HUES48 (cell line): Measurements from ENCODE around the gene ANKMY2.
"Not testable (repeated sequence)": the region's sequence is repeated elsewhere in the genome, so short reads cannot be mapped to it uniquely, and the experiment has no call there.

Source experiments
- H3K27ac ChIP-seq: one replicate; pipeline ENCODE4 v1.7.0; 2013; ENCODE audit warnings: low read depth, low read length, inconsistent platforms
- H3K27me3 ChIP-seq: 2 replicates; pipeline ENCODE4 v1.6.1; 2013; ENCODE audit warnings: mild to moderate bottlenecking, low read length; ENCODE audit not compliant: control insufficient read depth, insufficient read depth
- H3K36me3 ChIP-seq: 2 replicates; pipeline ENCODE4 v1.6.1; 2013; ENCODE audit warnings: low read length; ENCODE audit not compliant: control insufficient read depth, insufficient read depth
- H3K4me1 ChIP-seq: 2 replicates; pipeline ENCODE4 v1.6.1; 2013; ENCODE audit warnings: mild to moderate bottlenecking, low read length; ENCODE audit not compliant: control insufficient read depth, insufficient read depth
- H3K4me3 ChIP-seq: 2 replicates; pipeline ENCODE4 v1.5.1; 2013; ENCODE audit warnings: mild to moderate bottlenecking, low read depth, low read length
- H3K9ac ChIP-seq: 2 replicates; pipeline ENCODE4 v1.6.1; 2013; ENCODE audit warnings: mild to moderate bottlenecking, low read depth, low read length, moderate library complexity
- H3K9me3 ChIP-seq: 2 replicates; pipeline ENCODE4 v1.6.1; 2013; ENCODE audit warnings: low read length; ENCODE audit not compliant: control insufficient read depth, insufficient read depth

Gene ANKMY2

GRCh38 chr7:16616542-16616941, 29.0 kb downstream of the ANKMY2 start:
- Histone ChIP-seq H3K27me3 (no peaks in the 10 kb centered on the region), H3K27ac (no peak overlapping the region), H3K9ac (no peak overlapping the region), H3K4me3 (no peak overlapping the region), H3K36me3 (peaks cover 12% of the 10 kb centered on the region), H3K4me1 (peaks cover 4% of the 10 kb centered on the region; the same call in 1 of the 2 replicates), H3K9me3 (no peaks in the 10 kb centered on the region)

GRCh38 chr7:16616122-16616521, 29.4 kb downstream of the ANKMY2 start:
- H3K27ac ChIP-seq: no peak overlapping the region
- peaks cover 4% of the 10 kb centered on the region; the same call in 1 of the 2 replicates for H3K4me1 ChIP-seq
- H3K4me3 ChIP-seq: no peak overlapping the region
- H3K27me3 ChIP-seq: no peaks in the 10 kb centered on the region
- peaks cover 10% of the 10 kb centered on the region for H3K36me3 ChIP-seq
- H3K9ac ChIP-seq: no peak overlapping the region
- no peaks in the 10 kb centered on the region for H3K9me3 ChIP-seq

- Histone ChIP-seq H3K36me3 (peaks cover 13% of the 10 kb centered on the region), H3K4me3 (no peak overlapping the region), H3K27me3 (no peaks in the 10 kb centered on the region), H3K27ac (no peak overlapping the region), H3K4me1 (peaks cover 4% of the 10 kb centered on the region; the same call in 1 of the 2 replicates), H3K9me3 (no peaks in the 10 kb centered on the region), H3K9ac (no peak overlapping the region)
Measured at GRCh38 chr7:16615228-16615627, 30.3 kb downstream of the ANKMY2 start.

GRCh38 chr7:16611711-16612110, 33.8 kb downstream of the ANKMY2 start:
- H3K9me3 ChIP-seq: no peaks in the 10 kb centered on the region
- no peak overlapping the region for H3K4me3 ChIP-seq
- peaks cover 16% of the 10 kb centered on the region for H3K36me3 ChIP-seq
- H3K9ac ChIP-seq: no peak overlapping the region
- no peaks in the 10 kb centered on the region for H3K27me3 ChIP-seq
- H3K27ac ChIP-seq: no peak overlapping the region
- no peaks in the 10 kb centered on the region; the same call in 1 of the 2 replicates for H3K4me1 ChIP-seq

GRCh38 chr7:16609842-16610450, 35.6 kb downstream of the ANKMY2 start:
- no peak overlapping the region for H3K4me3 ChIP-seq
- H3K36me3 ChIP-seq: peaks cover 11% of the 10 kb centered on the region
- no peaks in the 10 kb centered on the region for H3K4me1 ChIP-seq
- no peaks in the 10 kb centered on the region for H3K27me3 ChIP-seq
- no peak overlapping the region for H3K27ac ChIP-seq
- H3K9me3 ChIP-seq: no peaks in the 10 kb centered on the region
- H3K9ac ChIP-seq: no peak overlapping the region

- H3K36me3 ChIP-seq: peaks cover 8% of the 10 kb centered on the region
- H3K4me3 ChIP-seq: no peak overlapping the region
- no peaks in the 10 kb centered on the region for H3K4me1 ChIP-seq
- no peak overlapping the region for H3K27ac ChIP-seq
- no peak overlapping the region for H3K9ac ChIP-seq
- H3K9me3 ChIP-seq: no peaks in the 10 kb centered on the region
- no peaks in the 10 kb centered on the region for H3K27me3 ChIP-seq
Measured at GRCh38 chr7:16606704-16607103, 38.9 kb downstream of the ANKMY2 start.

GRCh38 chr7:16604054-16604453, 41.5 kb downstream of the ANKMY2 start:
- Histone ChIP-seq H3K36me3 (0 out of 2 replicates have a peak, but pooled peaks cover 1% of the 10 kb centered on the region), H3K4me1 (no peaks in the 10 kb centered on the region), H3K9me3 (no peaks in the 10 kb centered on the region), H3K27ac (no peak overlapping the region), H3K27me3 (no peaks in the 10 kb centered on the region), H3K4me3 (no peak overlapping the region), H3K9ac (no peak overlapping the region)

GRCh38 chr7:16603633-16604032, 41.9 kb downstream of the ANKMY2 start:
- H3K4me3 ChIP-seq: no peak overlapping the region
- H3K36me3 ChIP-seq: no peaks in the 10 kb centered on the region
- no peaks in the 10 kb centered on the region for H3K27me3 ChIP-seq
- H3K9me3 ChIP-seq: no peaks in the 10 kb centered on the region
- H3K9ac ChIP-seq: no peak overlapping the region
- H3K4me1 ChIP-seq: no peaks in the 10 kb centered on the region
- H3K27ac ChIP-seq: no peak overlapping the region

GRCh38 chr7:16599860-16600259, 45.7 kb downstream of the ANKMY2 start:
- Histone ChIP-seq H3K9ac (no peak overlapping the region), H3K4me3 (no peak overlapping the region), H3K27me3 (no peaks in the 10 kb centered on the region), H3K9me3 (no peaks in the 10 kb centered on the region), H3K4me1 (peaks cover 10% of the 10 kb centered on the region; the same call in 1 of the 2 replicates), H3K27ac (no peak overlapping the region), H3K36me3 (no peaks in the 10 kb centered on the region)

GRCh38 chr7:16598015-16598414, 47.5 kb downstream of the ANKMY2 start:
- H3K9ac ChIP-seq: no peak overlapping the region
- no peak overlapping the region for H3K4me3 ChIP-seq
- H3K9me3 ChIP-seq: no peaks in the 10 kb centered on the region
- no peak overlapping the region for H3K27ac ChIP-seq
- H3K4me1 ChIP-seq: peaks cover 10% of the 10 kb centered on the region; the same call in 1 of the 2 replicates
- no peaks in the 10 kb centered on the region for H3K36me3 ChIP-seq
- H3K27me3 ChIP-seq: no peaks in the 10 kb centered on the region

GRCh38 chr7:16595596-16595995, 50.0 kb downstream of the ANKMY2 start:
- not testable (repeated sequence) for H3K4me3 ChIP-seq, H3K27me3 ChIP-seq, H3K36me3 ChIP-seq, H3K9me3 ChIP-seq, H3K9ac ChIP-seq, H3K27ac ChIP-seq
- H3K4me1 ChIP-seq: peaks cover 10% of the 10 kb centered on the region; the same call in 1 of the 2 replicates
